SK-N-SH (cell line): Measurements from ENCODE around the gene DOK6. TPM values are rescaled to one million over a fixed set of nuclear protein-coding genes. Genes with fewer than 3 reads are reported as not detected.

Source experiments
- CTCF ChIA-PET: fragments of 300-600, 350-600 bp; formaldehyde crosslinking; extraction: SDS; loops from one replicate; lab custom pipeline; 2021; lab: Yijun Ruan, JAX
- POLR2A ChIA-PET: fragments of 350-600 bp; sonication (Branson Sonifier 250); formaldehyde crosslinking; extraction: SDS; loops from one replicate; lab custom pipeline; 2020; ENCODE audit warnings: antibody characterized with exemption, inconsistent platforms; lab: Yijun Ruan, JAX
- DNase-seq: peaks from one replicate; pipeline ENCODE4 v3.0.0; 2012
- H2AFZ ChIP-seq: fragments of 200-600 bp; sonication (generic); 2 replicates; pipeline ENCODE4 v1.8.1; 2016; ENCODE audit warnings: antibody characterized with exemption, mild to moderate bottlenecking, low read depth
- H3F3A ChIP-seq: fragments of 200-600 bp; sonication (generic); replicated peaks from 2 replicates; pipeline ENCODE3; 2016; ENCODE audit warnings: antibody characterized with exemption, mild to moderate bottlenecking; ENCODE audit not compliant: insufficient read depth
- H3K27ac ChIP-seq, 2 experiments: fragments of 200-500 bp in 1 of 2; fragments of 200-600 bp in 1 of 2; sonication (Bioruptor generic) in 1 of 2; sonication (generic), shearing (Covaris generic) in 1 of 2; 2 replicates each; pipeline versions ENCODE4 v1.5.1 to v1.6.1; 2014 to 2016; ENCODE audit warnings: low read depth in 2 of 2, inconsistent platforms in 1 of 2, low read length in 1 of 2, mild to moderate bottlenecking in 1 of 2, mixed read lengths in 1 of 2
- H3K27me3 ChIP-seq: fragments of 200-600 bp; sonication (generic), shearing (Covaris generic); 2 replicates; pipeline ENCODE4 v1.6.1; 2016; ENCODE audit warnings: mixed run types; ENCODE audit not compliant: insufficient read depth
- H3K36me3 ChIP-seq, 2 experiments: fragments of 200-500 bp in 1 of 2; fragments of 200-600 bp in 1 of 2; sonication (Bioruptor generic) in 1 of 2; sonication (generic) in 1 of 2; replicated peaks in 1 of 2; 2 replicates each; pipeline versions ENCODE3 to v1.5.1; 2014 to 2016; ENCODE audit warnings: low read length in 1 of 2, mild to moderate bottlenecking in 1 of 2; ENCODE audit not compliant: insufficient read depth in 2 of 2, control insufficient read depth in 1 of 2
- H3K4me1 ChIP-seq, 2 experiments: fragments of 200-500 bp in 1 of 2; fragments of 200-600 bp in 1 of 2; sonication (Bioruptor generic) in 1 of 2; sonication (generic), shearing (Covaris generic) in 1 of 2; 2 replicates each; pipeline versions ENCODE4 v1.5.1 to v1.6.1; 2014 to 2016; ENCODE audit warnings: low read depth in 1 of 2, low read length in 1 of 2, mixed run types in 1 of 2; ENCODE audit not compliant: insufficient read depth in 2 of 2, control insufficient read depth in 1 of 2
- H3K4me2 ChIP-seq: fragments of 200-600 bp; sonication (generic), shearing (Covaris generic); 2 replicates; pipeline ENCODE4 v1.6.1; 2017; ENCODE audit warnings: mixed run types
- H3K4me3 ChIP-seq, 2 experiments: fragments of 200-500 bp in 1 of 2; fragments of 200-600 bp in 1 of 2; sonication (Bioruptor generic) in 1 of 2; sonication (generic), shearing (Covaris generic) in 1 of 2; 2 replicates each; pipeline versions ENCODE4 v1.5.1 to v1.8.1; 2014 to 2016; ENCODE audit warnings: low read depth in 2 of 2, inconsistent platforms in 1 of 2, low read length in 1 of 2, mild to moderate bottlenecking in 1 of 2, mixed read lengths in 1 of 2, moderate library complexity in 1 of 2
- H3K79me2 ChIP-seq: fragments of 200-600 bp; sonication (generic); 2 replicates; pipeline ENCODE4 v1.8.1; 2017; ENCODE audit warnings: mild to moderate bottlenecking; ENCODE audit not compliant: insufficient read depth
- H3K9ac ChIP-seq: fragments of 200-600 bp; sonication (generic); 2 replicates; pipeline ENCODE4 v1.6.1; 2017; ENCODE audit warnings: mixed run types
- H3K9me2 ChIP-seq: fragments of 200-600 bp; sonication (generic); 2 replicates; pipeline ENCODE4 v1.6.1; 2017; ENCODE audit warnings: mixed run types
- H3K9me3 ChIP-seq: fragments of 200-600 bp; sonication (generic); 2 replicates; pipeline ENCODE4 v1.6.1; 2017; ENCODE audit warnings: mixed run types, mild to moderate bottlenecking, moderate library complexity
- H4K20me1 ChIP-seq: fragments of 200-600 bp; sonication (generic); 2 replicates; pipeline ENCODE4 v1.6.1; 2017; ENCODE audit warnings: mild to moderate bottlenecking, mixed run types; ENCODE audit not compliant: insufficient read depth
- EP300 ChIP-seq, 2 experiments: IDR thresholded peaks; 2 replicates each; pipeline versions ENCODE4 v1.4.0 to v1.6.1; 2012; ENCODE audit warnings: borderline replicate concordance in 1 of 2, low read depth in 1 of 2, low read length in 1 of 2
- EZH2phosphoT487 ChIP-seq: fragments of 200-600 bp; sonication (generic); IDR thresholded peaks from 2 replicates; pipeline ENCODE4 v1.6.1; 2017; ENCODE audit warnings: low read depth, mixed run types, mild to moderate bottlenecking, antibody characterized with exemption, moderate library complexity, borderline replicate concordance
- FOXJ3 ChIP-seq: sonication (generic); formaldehyde crosslinking; IDR thresholded peaks from 2 replicates; pipeline ENCODE4 v1.5.1; 2020; ENCODE audit warnings: mild to moderate bottlenecking, missing genetic modification reagents
- FOXM1 ChIP-seq: IDR thresholded peaks from 2 replicates; pipeline ENCODE4 v1.4.0; 2012; ENCODE audit warnings: low read depth, mild to moderate bottlenecking
- JUND ChIP-seq: IDR thresholded peaks from 2 replicates; pipeline ENCODE4 v1.4.0; 2012
- NRF1 ChIP-seq: IDR thresholded peaks from 2 replicates; pipeline ENCODE4 v1.6.1; 2012; ENCODE audit warnings: low read depth, mild to moderate bottlenecking, low read length
- RAD21 ChIP-seq: IDR thresholded peaks from 2 replicates; pipeline ENCODE4 v1.6.1; 2012; ENCODE audit warnings: mild to moderate bottlenecking, low read length
- RCOR1 ChIP-seq: fragments of 150-350 bp; IDR thresholded peaks from 2 replicates; pipeline ENCODE4 v1.6.1; 2017; ENCODE audit warnings: antibody characterized with exemption, low read length
- RFX5 ChIP-seq: IDR thresholded peaks from 2 replicates; pipeline ENCODE4 v1.6.1; 2012; ENCODE audit warnings: mild to moderate bottlenecking, improper control_type of control experiment, low read length
- SIN3A ChIP-seq: IDR thresholded peaks from 2 replicates; pipeline ENCODE4 v1.6.1; 2012; ENCODE audit warnings: low read depth, mild to moderate bottlenecking, low read length, moderate library complexity, borderline replicate concordance
- SMC3 ChIP-seq: IDR thresholded peaks from 2 replicates; pipeline ENCODE4 v1.6.1; 2012; ENCODE audit warnings: low read depth, low read length, improper control_type of control experiment
- TAF1 ChIP-seq: IDR thresholded peaks from 2 replicates; pipeline ENCODE4 v1.6.1; 2012; ENCODE audit warnings: low read depth, mild to moderate bottlenecking, low read length, moderate library complexity, borderline replicate concordance
- WGBS: methylation state at CpG from one replicate; pipeline ENCODE4 v1.1.6; 2017; ENCODE audit warnings: low lambda C conversion rate; 5-methylcytosine and 5-hydroxymethylcytosine counted together
- polyA plus RNA-seq, 3 experiments: library from polyadenylated mRNA; depleted of rRNA; stranded (reverse); fragments of >200 nt; gene quantifications; 2 replicates each; pipeline ENCODE4 v1.2.3, GENCODE V29; 2012
- TF ChIP-seq, protein P1 (sequence below): IDR thresholded peaks from 2 replicates; pipeline ENCODE4 v1.6.1; 2012; ENCODE audit warnings: mild to moderate bottlenecking, low read depth, low read length, moderate library complexity
- TF ChIP-seq, protein P2 (sequence below): IDR thresholded peaks from 2 replicates; pipeline ENCODE4; 2012
- TF ChIP-seq, protein P3 (sequence below): IDR thresholded peaks from 2 replicates; pipeline ENCODE4 v1.4.0; 2012; ENCODE audit warnings: low read depth, borderline replicate concordance
- TF ChIP-seq, protein P4 (sequence below): IDR thresholded peaks from 2 replicates; pipeline ENCODE4 v1.4.0; 2012; ENCODE audit warnings: low read depth, borderline replicate concordance

Gene DOK6
- polyA plus RNA-seq, 1 of the 3 experiments (the other 2 are of a cell fraction): 3.9 TPM

DNA sequence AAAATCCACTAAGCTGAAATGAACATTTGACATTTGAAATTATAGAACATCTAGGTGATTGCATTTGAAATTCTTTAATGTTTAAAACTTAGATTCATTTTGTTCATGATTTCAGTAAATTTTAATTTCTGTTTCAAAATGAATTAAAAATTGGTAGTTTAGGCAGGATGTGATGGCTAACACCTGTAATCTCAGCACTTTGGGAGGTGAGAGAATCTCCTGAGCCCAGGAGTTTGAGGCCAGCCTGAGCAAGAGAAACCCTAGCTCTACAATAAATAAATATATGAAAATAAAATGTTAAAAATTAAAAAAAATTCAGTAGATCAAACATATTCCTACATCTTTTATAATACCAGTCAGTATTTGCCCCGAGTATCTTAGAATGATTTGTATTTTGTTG, 330.0 kb downstream of the DOK6 start:
- Histone ChIP-seq H3K9me3 (no peaks in the 10 kb centered on the region), H3K79me2 (no peaks in the 10 kb centered on the region), H3K9ac (no peak overlapping the region), H3K4me2 (no peak overlapping the region), H3K4me1 (peaks cover 0 to 3% of the 10 kb centered on the region in 2 experiments; a peak in 2 of 4 replicates), H3F3A (no peaks in the 10 kb centered on the region), H2AFZ (no peak overlapping the region), H3K4me3 (no peak overlapping the region), H3K36me3 (no peaks in the 10 kb centered on the region), H3K9me2 (no peaks in the 10 kb centered on the region), H3K27me3 (no peaks in the 10 kb centered on the region), H3K27ac (no peak overlapping the region), H4K20me1 (no peaks in the 10 kb centered on the region)
- DNase-seq: no peak
- TF ChIP-seq FOXJ3 (CRISPR knock-in tag): no peak
- no peak for TF ChIP-seq SMC3
- TF ChIP-seq, protein P1, sequence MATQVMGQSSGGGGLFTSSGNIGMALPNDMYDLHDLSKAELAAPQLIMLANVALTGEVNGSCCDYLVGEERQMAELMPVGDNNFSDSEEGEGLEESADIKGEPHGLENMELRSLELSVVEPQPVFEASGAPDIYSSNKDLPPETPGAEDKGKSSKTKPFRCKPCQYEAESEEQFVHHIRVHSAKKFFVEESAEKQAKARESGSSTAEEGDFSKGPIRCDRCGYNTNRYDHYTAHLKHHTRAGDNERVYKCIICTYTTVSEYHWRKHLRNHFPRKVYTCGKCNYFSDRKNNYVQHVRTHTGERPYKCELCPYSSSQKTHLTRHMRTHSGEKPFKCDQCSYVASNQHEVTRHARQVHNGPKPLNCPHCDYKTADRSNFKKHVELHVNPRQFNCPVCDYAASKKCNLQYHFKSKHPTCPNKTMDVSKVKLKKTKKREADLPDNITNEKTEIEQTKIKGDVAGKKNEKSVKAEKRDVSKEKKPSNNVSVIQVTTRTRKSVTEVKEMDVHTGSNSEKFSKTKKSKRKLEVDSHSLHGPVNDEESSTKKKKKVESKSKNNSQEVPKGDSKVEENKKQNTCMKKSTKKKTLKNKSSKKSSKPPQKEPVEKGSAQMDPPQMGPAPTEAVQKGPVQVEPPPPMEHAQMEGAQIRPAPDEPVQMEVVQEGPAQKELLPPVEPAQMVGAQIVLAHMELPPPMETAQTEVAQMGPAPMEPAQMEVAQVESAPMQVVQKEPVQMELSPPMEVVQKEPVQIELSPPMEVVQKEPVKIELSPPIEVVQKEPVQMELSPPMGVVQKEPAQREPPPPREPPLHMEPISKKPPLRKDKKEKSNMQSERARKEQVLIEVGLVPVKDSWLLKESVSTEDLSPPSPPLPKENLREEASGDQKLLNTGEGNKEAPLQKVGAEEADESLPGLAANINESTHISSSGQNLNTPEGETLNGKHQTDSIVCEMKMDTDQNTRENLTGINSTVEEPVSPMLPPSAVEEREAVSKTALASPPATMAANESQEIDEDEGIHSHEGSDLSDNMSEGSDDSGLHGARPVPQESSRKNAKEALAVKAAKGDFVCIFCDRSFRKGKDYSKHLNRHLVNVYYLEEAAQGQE: no peak
- TF ChIP-seq, protein P2, sequence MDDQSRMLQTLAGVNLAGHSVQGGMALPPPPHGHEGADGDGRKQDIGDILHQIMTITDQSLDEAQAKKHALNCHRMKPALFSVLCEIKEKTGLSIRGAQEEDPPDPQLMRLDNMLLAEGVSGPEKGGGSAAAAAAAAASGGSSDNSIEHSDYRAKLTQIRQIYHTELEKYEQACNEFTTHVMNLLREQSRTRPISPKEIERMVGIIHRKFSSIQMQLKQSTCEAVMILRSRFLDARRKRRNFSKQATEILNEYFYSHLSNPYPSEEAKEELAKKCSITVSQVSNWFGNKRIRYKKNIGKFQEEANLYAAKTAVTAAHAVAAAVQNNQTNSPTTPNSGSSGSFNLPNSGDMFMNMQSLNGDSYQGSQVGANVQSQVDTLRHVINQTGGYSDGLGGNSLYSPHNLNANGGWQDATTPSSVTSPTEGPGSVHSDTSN: no peak
- TF ChIP-seq, protein P3, sequence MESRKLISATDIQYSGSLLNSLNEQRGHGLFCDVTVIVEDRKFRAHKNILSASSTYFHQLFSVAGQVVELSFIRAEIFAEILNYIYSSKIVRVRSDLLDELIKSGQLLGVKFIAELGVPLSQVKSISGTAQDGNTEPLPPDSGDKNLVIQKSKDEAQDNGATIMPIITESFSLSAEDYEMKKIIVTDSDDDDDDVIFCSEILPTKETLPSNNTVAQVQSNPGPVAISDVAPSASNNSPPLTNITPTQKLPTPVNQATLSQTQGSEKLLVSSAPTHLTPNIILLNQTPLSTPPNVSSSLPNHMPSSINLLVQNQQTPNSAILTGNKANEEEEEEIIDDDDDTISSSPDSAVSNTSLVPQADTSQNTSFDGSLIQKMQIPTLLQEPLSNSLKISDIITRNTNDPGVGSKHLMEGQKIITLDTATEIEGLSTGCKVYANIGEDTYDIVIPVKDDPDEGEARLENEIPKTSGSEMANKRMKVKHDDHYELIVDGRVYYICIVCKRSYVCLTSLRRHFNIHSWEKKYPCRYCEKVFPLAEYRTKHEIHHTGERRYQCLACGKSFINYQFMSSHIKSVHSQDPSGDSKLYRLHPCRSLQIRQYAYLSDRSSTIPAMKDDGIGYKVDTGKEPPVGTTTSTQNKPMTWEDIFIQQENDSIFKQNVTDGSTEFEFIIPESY: no peak
- TF ChIP-seq JUND: no peak
- no peak for TF ChIP-seq EZH2phosphoT487
- no peak for TF ChIP-seq RFX5
- no peak for TF ChIP-seq EP300 (IDR thresholded peaks at IDR 0.05; ENCODE audit: borderline replicate concordance in 1 of 2, low read depth in 1 of 2, low read length in 1 of 2)
- TF ChIP-seq RAD21: no peak
- TF ChIP-seq TAF1: no peak
- TF ChIP-seq, protein P4, sequence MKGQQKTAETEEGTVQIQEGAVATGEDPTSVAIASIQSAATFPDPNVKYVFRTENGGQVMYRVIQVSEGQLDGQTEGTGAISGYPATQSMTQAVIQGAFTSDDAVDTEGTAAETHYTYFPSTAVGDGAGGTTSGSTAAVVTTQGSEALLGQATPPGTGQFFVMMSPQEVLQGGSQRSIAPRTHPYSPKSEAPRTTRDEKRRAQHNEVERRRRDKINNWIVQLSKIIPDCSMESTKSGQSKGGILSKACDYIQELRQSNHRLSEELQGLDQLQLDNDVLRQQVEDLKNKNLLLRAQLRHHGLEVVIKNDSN: no peak
- no peak for TF ChIP-seq SIN3A
- TF ChIP-seq FOXM1: no peak
- no peak for TF ChIP-seq NRF1
- TF ChIP-seq RCOR1: no peak
- ChIA-PET POLR2A (no interaction called here), CTCF (no interaction called here)
- WGBS: 65% methylated on average over 1 of the region's 1 CpG
